CD8-positive, alpha-beta memory T cell (primary cell): ENCODE data around the gene SLC10A7. TPM values are rescaled to one million over a fixed set of nuclear protein-coding genes. Genes with fewer than 3 reads are reported as not detected.

ENCODE experiments used
- CTCF ChIA-PET: fragments of 350-600 bp; sonication (Branson Sonifier 250); formaldehyde crosslinking; loops from one replicate; lab custom pipeline; 2021; ENCODE audit warnings: antibody characterized with exemption; lab: Charles Lee
- POLR2A ChIA-PET: fragments of 350-600 bp; sonication (Branson Sonifier 250); formaldehyde crosslinking; loops from one replicate; lab custom pipeline; 2021; ENCODE audit warnings: antibody characterized with exemption; lab: Charles Lee
- DNase-seq, 5 donors: peaks; one replicate each; pipeline versions ENCODE4 v3.0.0 to v3.0.0-alpha.2; 2020 to 2022; ENCODE audit warnings: mixed read lengths in 1 of 5
- H3K27ac ChIP-seq: one replicate; pipeline ENCODE4 v1.7.0; 2013; ENCODE audit warnings: low read depth, mild to moderate bottlenecking, low read length, moderate library complexity
- H3K27me3 ChIP-seq: 2 replicates; pipeline ENCODE4 v1.7.0; 2013; ENCODE audit warnings: low read length, mild to moderate bottlenecking; ENCODE audit not compliant: insufficient read depth, poor library complexity, severe bottlenecking
- H3K36me3 ChIP-seq: 2 replicates; pipeline ENCODE4 v1.7.0; 2013; ENCODE audit warnings: mild to moderate bottlenecking, low read length, moderate library complexity; ENCODE audit not compliant: insufficient read depth
- H3K4me1 ChIP-seq: 2 replicates; pipeline ENCODE4 v1.7.0; 2013; ENCODE audit warnings: mild to moderate bottlenecking, low read length, moderate library complexity; ENCODE audit not compliant: insufficient read depth
- H3K4me3 ChIP-seq: 2 replicates; pipeline ENCODE4 v1.7.0; 2013; ENCODE audit warnings: mild to moderate bottlenecking, low read length
- H3K9me3 ChIP-seq: 2 replicates; pipeline ENCODE4 v1.7.0; 2013; ENCODE audit warnings: mild to moderate bottlenecking, low read length
- H3K27ac Mint-ChIP-seq, 8 donors: one replicate each; pipeline ENCODE4 v1.8.0; 2020 to 2021; ENCODE audit warnings: mixed read lengths in 8 of 8, mild to moderate bottlenecking in 6 of 8, inconsistent platforms in 3 of 8, moderate library complexity in 3 of 8
- H3K27me3 Mint-ChIP-seq, 2 donors: one replicate each; pipeline ENCODE4 v1.8.0; 2020 to 2021; ENCODE audit warnings: mixed read lengths in 2 of 2, mild to moderate bottlenecking in 1 of 2, moderate library complexity in 1 of 2
- H3K36me3 Mint-ChIP-seq, 3 donors: one replicate each; pipeline ENCODE4 v1.8.0; 2020 to 2021; ENCODE audit warnings: mixed read lengths in 3 of 3, inconsistent platforms in 1 of 3, mild to moderate bottlenecking in 1 of 3
- H3K4me1 Mint-ChIP-seq, 3 donors: one replicate each; pipeline ENCODE4 v1.8.0; 2020 to 2021; ENCODE audit warnings: mixed read lengths in 3 of 3, inconsistent platforms in 1 of 3, mild to moderate bottlenecking in 1 of 3
- H3K4me3 Mint-ChIP-seq, 7 donors: one replicate each; pipeline ENCODE4 v1.8.0; 2020 to 2021; ENCODE audit warnings: mixed read lengths in 7 of 7, mild to moderate bottlenecking in 6 of 7, moderate library complexity in 4 of 7, inconsistent platforms in 2 of 7
- H3K9me3 Mint-ChIP-seq, 5 donors: one replicate each; pipeline ENCODE4 v1.8.0; 2020 to 2022; ENCODE audit warnings: mixed read lengths in 5 of 5, mild to moderate bottlenecking in 3 of 5, moderate library complexity in 2 of 5, inconsistent platforms in 1 of 5
- polyA plus RNA-seq: library from polyadenylated mRNA; unstranded; fragments of 300-500 nt; fragmentation: Illumina TruSeq; gene quantifications from one replicate; pipeline ENCODE4 v1.2.3, GENCODE V29; 2021
- total RNA-seq, 2 experiments: library from RNA; stranded (reverse); gene quantifications; one replicate each; pipeline ENCODE4 v1.2.3, GENCODE V29; 2021

The SLC10A7 gene
- total and polyA plus RNA-seq, 3 experiments from 2014 or later: 9.0 to 15.7 (median 13.0) TPM

DNA sequence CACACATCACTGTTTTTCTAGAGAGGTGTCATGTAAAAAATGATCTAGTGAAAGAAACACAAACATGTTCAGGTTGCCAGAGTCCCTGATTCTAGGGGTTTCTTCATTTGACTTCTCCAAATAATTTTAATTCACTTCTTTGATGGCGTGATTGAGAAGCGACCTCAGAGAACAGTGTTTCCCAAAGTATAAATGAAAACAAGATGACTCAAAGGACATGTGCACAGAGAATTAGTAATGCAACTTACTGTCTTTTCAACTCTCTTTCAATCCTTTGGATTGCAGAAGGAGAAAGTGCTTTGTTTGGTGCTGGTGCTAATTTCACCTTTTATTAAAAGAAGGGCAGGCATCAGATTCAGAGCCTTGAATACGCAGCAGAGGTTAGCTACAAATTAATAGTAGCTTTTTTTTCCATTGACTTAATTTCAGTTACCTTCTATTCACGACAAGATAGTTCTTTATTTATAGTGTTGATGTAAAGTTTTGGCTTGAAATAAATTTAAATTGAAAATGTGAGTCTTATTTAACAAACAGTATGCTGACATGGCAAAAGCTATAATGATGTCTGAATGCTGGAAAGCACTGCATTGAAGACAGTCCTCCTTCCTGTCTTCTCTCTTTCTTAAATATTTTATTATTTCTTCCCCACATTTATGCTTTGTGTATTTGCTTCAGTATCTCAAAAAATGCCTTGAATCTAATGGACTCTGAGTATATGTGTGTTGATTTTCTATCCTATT lies 85.1 kb downstream of the SLC10A7 start:
- Histone ChIP-seq H3K4me1 (no peaks in the 10 kb centered on the region), H3K27ac (no peak overlapping the region), H3K36me3 (no peaks in the 10 kb centered on the region), H3K27me3 (no peaks in the 10 kb centered on the region), H3K9me3 (no peaks in the 10 kb centered on the region), H3K4me3 (no peak overlapping the region)
- H3K27ac Mint-ChIP-seq: no peak overlapping the region
- H3K9me3 Mint-ChIP-seq: no peaks in the 10 kb centered on the region
- DNase-seq: no peak
- peaks cover 2 to 4% (median 2%) of the 10 kb centered on the region in 3 donors for H3K36me3 Mint-ChIP-seq
- H3K4me1 Mint-ChIP-seq: no peaks in the 10 kb centered on the region
- no peaks in the 10 kb centered on the region for H3K27me3 Mint-ChIP-seq
- CTCF ChIA-PET: no interaction called here
- no peak overlapping the region for H3K4me3 Mint-ChIP-seq
- POLR2A ChIA-PET: no interaction called here

DNA sequence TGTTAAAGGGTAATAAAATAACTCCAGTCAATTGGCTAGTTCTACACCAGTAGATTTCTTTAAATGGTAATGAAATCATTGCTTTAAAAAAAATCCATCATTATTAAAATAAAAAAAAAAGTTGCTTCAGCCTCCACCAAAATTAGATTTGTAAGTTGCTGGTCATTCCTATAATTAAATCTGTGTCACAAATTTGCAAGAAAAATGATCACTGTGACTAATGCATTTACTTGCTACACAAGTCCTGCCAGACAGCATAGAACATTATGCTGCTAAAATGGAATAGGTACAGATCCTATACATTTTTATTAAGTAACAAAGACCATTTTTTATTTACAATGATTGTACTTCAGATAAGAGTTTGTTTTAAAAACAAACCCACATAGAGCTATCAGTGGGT lies 85.8 kb downstream of the SLC10A7 start:
- Histone ChIP-seq H3K4me3 (no peak overlapping the region), H3K27me3 (no peaks in the 10 kb centered on the region), H3K4me1 (no peaks in the 10 kb centered on the region), H3K9me3 (no peaks in the 10 kb centered on the region), H3K27ac (no peak overlapping the region), H3K36me3 (no peaks in the 10 kb centered on the region)
- Mint-ChIP-seq H3K9me3 (no peaks in the 10 kb centered on the region), H3K27me3 (no peaks in the 10 kb centered on the region), H3K4me3 (no peak overlapping the region), H3K4me1 (no peaks in the 10 kb centered on the region), H3K36me3 (peaks cover 2 to 3% (median 2%) of the 10 kb centered on the region in 3 donors), H3K27ac (no peak overlapping the region)
- ChIA-PET POLR2A (no interaction called here), CTCF (no interaction called here)
- DNase-seq: no peak

GRCh38 chr4:146432065-146432464 lies 89.7 kb downstream of the SLC10A7 start:
- POLR2A ChIA-PET: no interaction called here
- Histone ChIP-seq H3K36me3 (no peaks in the 10 kb centered on the region), H3K4me3 (no peak overlapping the region), H3K27ac (no peak overlapping the region), H3K9me3 (no peaks in the 10 kb centered on the region), H3K27me3 (no peaks in the 10 kb centered on the region), H3K4me1 (no peaks in the 10 kb centered on the region)
- H3K27me3 Mint-ChIP-seq: no peaks in the 10 kb centered on the region
- no peaks in the 10 kb centered on the region for H3K4me1 Mint-ChIP-seq
- no peak overlapping the region for H3K4me3 Mint-ChIP-seq
- no peaks in the 10 kb centered on the region for H3K9me3 Mint-ChIP-seq
- no peak for DNase-seq
- H3K27ac Mint-ChIP-seq: no peak overlapping the region
- peaks cover 0 to 5% (median 2%) of the 10 kb centered on the region in 3 donors for H3K36me3 Mint-ChIP-seq
- CTCF ChIA-PET: no interaction called here

DNA sequence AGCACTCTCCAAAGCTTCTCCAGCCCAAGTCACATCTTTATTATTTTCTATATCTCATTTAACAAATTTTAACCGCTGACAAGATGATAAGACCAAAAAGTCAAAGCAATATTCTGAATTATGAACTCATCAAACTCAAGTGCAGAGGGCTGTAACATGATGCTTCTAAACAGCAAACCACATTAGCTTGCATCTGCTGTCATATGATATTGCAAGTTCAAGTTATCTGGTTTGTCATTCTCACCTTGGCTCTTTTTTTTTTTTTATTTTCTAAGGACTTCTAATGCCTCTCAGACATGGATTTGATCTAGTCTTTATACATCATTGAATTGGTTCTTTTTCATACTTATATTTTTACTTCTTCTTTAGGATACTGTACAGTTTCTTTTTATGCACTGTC lies 93.4 kb downstream of the SLC10A7 start:
- no peak overlapping the region for H3K27ac Mint-ChIP-seq
- Histone ChIP-seq H3K27me3 (no peaks in the 10 kb centered on the region), H3K36me3 (no peaks in the 10 kb centered on the region), H3K9me3 (no peaks in the 10 kb centered on the region), H3K4me1 (no peaks in the 10 kb centered on the region), H3K4me3 (no peak overlapping the region), H3K27ac (no peak overlapping the region)
- no peak overlapping the region for H3K4me3 Mint-ChIP-seq
- POLR2A ChIA-PET: no interaction called here
- no peaks in the 10 kb centered on the region for H3K27me3 Mint-ChIP-seq
- CTCF ChIA-PET: interaction anchor here (1.0 kb wide), 1 partner anchor 25 kb away, joined by 3 read pairs; no protein-coding TSS in a partner anchor
- H3K4me1 Mint-ChIP-seq: no peaks in the 10 kb centered on the region
- DNase-seq: no peak
- peaks cover 2 to 5% (median 5%) of the 10 kb centered on the region in 3 donors for H3K36me3 Mint-ChIP-seq
- H3K9me3 Mint-ChIP-seq: no peaks in the 10 kb centered on the region

GRCh38 chr4:146417822-146418221 lies 103.9 kb downstream of the SLC10A7 start:
- Mint-ChIP-seq H3K27me3 (no peaks in the 10 kb centered on the region), H3K4me1 (peaks cover 0 to 7% (median 0%) of the 10 kb centered on the region in 3 donors), H3K4me3 (no peak overlapping the region), H3K27ac (peak overlapping the region in 1 of 8 donors; percentile 11), H3K9me3 (no peaks in the 10 kb centered on the region), H3K36me3 (peaks cover 0 to 2% (median 2%) of the 10 kb centered on the region in 3 donors)
- CTCF ChIA-PET: interaction anchor here (1.4 kb wide), 1 partner anchor 11 kb away, joined by 3 read pairs; no protein-coding TSS in a partner anchor
- Histone ChIP-seq H3K36me3 (no peaks in the 10 kb centered on the region), H3K4me3 (no peak overlapping the region), H3K9me3 (no peaks in the 10 kb centered on the region), H3K4me1 (no peaks in the 10 kb centered on the region), H3K27me3 (no peaks in the 10 kb centered on the region), H3K27ac (no peak overlapping the region)
- no peak for DNase-seq
- POLR2A ChIA-PET: no interaction called here

DNA sequence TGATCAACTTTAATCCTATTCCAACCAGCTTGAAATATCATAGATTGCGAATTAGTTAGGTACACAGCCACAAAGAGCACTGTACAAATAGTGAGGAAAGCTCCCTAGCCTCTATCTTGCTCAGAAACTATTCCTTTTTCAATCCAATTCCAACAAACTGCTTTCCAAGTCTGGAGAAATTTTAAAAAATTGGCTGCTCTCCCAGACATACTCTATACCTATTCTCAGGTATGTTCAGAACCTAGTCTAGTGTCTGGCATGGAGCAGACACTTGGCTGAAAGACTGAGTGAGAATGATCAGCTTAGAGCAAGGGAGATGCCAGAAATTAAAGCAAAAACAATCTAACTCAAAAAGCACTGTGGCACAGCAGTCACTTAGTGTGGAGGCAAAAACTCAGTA lies 105.9 kb downstream of the SLC10A7 start:
- no peaks in the 10 kb centered on the region for H3K27me3 ChIP-seq
- Mint-ChIP-seq H3K4me3 (no peak overlapping the region), H3K4me1 (peaks cover 0 to 7% (median 0%) of the 10 kb centered on the region in 3 donors), H3K36me3 (peaks cover 0 to 2% (median 2%) of the 10 kb centered on the region in 3 donors), H3K27me3 (no peaks in the 10 kb centered on the region), H3K9me3 (no peaks in the 10 kb centered on the region), H3K27ac (no peak overlapping the region)
- H3K4me1 ChIP-seq: no peaks in the 10 kb centered on the region
- ChIA-PET POLR2A (no interaction called here), CTCF (no interaction called here)
- no peaks in the 10 kb centered on the region for H3K9me3 ChIP-seq
- no peak overlapping the region for H3K4me3 ChIP-seq
- no peak overlapping the region for H3K27ac ChIP-seq
- H3K36me3 ChIP-seq: no peaks in the 10 kb centered on the region
- DNase-seq: no peak

DNA sequence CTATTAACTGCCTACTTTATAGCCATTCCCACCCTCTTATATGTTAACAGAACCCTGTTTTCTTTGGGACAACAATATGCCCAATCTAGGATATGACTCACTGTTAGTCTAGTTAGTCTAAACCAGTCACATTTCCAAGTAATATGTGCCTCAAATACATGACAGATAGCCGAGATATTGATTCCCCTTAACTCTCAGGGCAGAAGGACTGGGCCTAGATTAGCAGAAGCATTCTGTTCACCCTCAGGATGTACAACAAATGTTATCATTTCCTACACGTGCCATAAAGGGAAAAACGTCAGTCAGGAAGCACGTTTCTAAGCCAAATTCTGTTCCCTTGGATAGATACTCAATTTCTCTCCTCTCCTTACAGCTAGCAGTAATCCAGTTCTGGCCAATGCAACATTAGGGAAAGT lies 114.1 kb downstream of the SLC10A7 start:
- H3K4me1 ChIP-seq: no peaks in the 10 kb centered on the region
- no peak overlapping the region for H3K27ac Mint-ChIP-seq
- no peak overlapping the region for H3K27ac ChIP-seq
- ChIA-PET CTCF (no interaction called here), POLR2A (no interaction called here)
- peaks cover 0 to 1% (median 0%) of the 10 kb centered on the region in 3 donors for H3K4me1 Mint-ChIP-seq
- H3K4me3 Mint-ChIP-seq: no peak overlapping the region
- peaks cover 0 to 3% (median 0%) of the 10 kb centered on the region in 3 donors for H3K36me3 Mint-ChIP-seq
- no peaks in the 10 kb centered on the region for H3K36me3 ChIP-seq
- no peak overlapping the region for H3K4me3 ChIP-seq
- no peak for DNase-seq
- H3K9me3 Mint-ChIP-seq: no peaks in the 10 kb centered on the region
- no peaks in the 10 kb centered on the region for H3K9me3 ChIP-seq
- H3K27me3 ChIP-seq: no peaks in the 10 kb centered on the region
- H3K27me3 Mint-ChIP-seq: no peaks in the 10 kb centered on the region

GRCh38 chr4:146407257-146407656 lies 114.5 kb downstream of the SLC10A7 start:
- Mint-ChIP-seq H3K27ac (no peak overlapping the region), H3K27me3 (no peaks in the 10 kb centered on the region), H3K36me3 (peaks cover 0 to 3% (median 0%) of the 10 kb centered on the region in 3 donors), H3K9me3 (no peaks in the 10 kb centered on the region), H3K4me1 (peaks cover 0 to 1% (median 0%) of the 10 kb centered on the region in 3 donors), H3K4me3 (no peak overlapping the region)
- H3K27me3 ChIP-seq: no peaks in the 10 kb centered on the region
- no peak overlapping the region for H3K27ac ChIP-seq
- H3K36me3 ChIP-seq: no peaks in the 10 kb centered on the region
- CTCF ChIA-PET: interaction anchor here (1.5 kb wide), 1 partner anchor 11 kb away, joined by 3 read pairs; no protein-coding TSS in a partner anchor
- POLR2A ChIA-PET: no interaction called here
- DNase-seq: no peak
- no peaks in the 10 kb centered on the region for H3K9me3 ChIP-seq
- no peaks in the 10 kb centered on the region for H3K4me1 ChIP-seq
- no peak overlapping the region for H3K4me3 ChIP-seq
